Gastrocnemius medialis (tissue), 4 donors: ENCODE results near the gene KCNQ1. TPM values are rescaled to one million over a fixed set of nuclear protein-coding genes. Genes with fewer than 3 reads are reported as not detected.
A peak's percentile ranks its signal among the peaks of the same experiment; 100 is the strongest.

Source experiments
- ATAC-seq, 2 donors: fragments of 150-250 bp; one replicate each; pipeline ENCODE4 v1.9.1; 2016
- DNase-seq, 2 donors: peaks; one replicate each; pipeline ENCODE4 v3.0.0-alpha.2; 2019
- H3K27ac ChIP-seq, 4 donors: fragments of 200-600 bp; sonication (generic); 1 replicate in 1 of 4; 2 replicates in 3 of 4; pipeline ENCODE4 v1.5.1; 2016 to 2018; ENCODE audit warnings: mild to moderate bottlenecking in 2 of 4, moderate library complexity in 1 of 4
- H3K27me3 ChIP-seq, 3 donors: fragments of 200-600 bp; sonication (generic) in 2 of 3; 1 replicate in 1 of 3; 2 replicates in 2 of 3; pipeline versions ENCODE4 v1.5.1 to v1.6.0; 2016 to 2019; ENCODE audit warnings: mild to moderate bottlenecking in 1 of 3, moderate library complexity in 1 of 3
- H3K36me3 ChIP-seq, 2 donors: fragments of 200-600 bp; sonication (generic) in 1 of 2; one replicate each; pipeline ENCODE4 v1.5.1; 2017 to 2018
- H3K4me1 ChIP-seq, 2 donors: fragments of 200-600 bp; sonication (generic) in 1 of 2; one replicate each; pipeline ENCODE4 v1.5.1; 2016 to 2017; ENCODE audit warnings: mild to moderate bottlenecking in 2 of 2
- H3K4me3 ChIP-seq, 4 donors: fragments of 200-600 bp; sonication (generic) in 3 of 4; 1 replicate in 1 of 4; 2 replicates in 3 of 4; pipeline ENCODE4 v1.5.1; 2016 to 2019; ENCODE audit warnings: mild to moderate bottlenecking in 2 of 4
- H3K9me3 ChIP-seq, 3 donors: fragments of 200-600 bp; sonication (generic) in 2 of 3; 1 replicate in 1 of 3; 2 replicates in 2 of 3; pipeline ENCODE4 v1.5.1; 2016 to 2019
- CTCF ChIP-seq, 5 experiments: fragments of 450-650 bp in 3 of 5; fragments of 200-600 bp in 2 of 5; sonication (generic) in 2 of 5; IDR thresholded peaks in 4 of 5; conservative IDR thresholded peaks in 1 of 5; 1 replicate in 4 of 5; 2 replicates in 1 of 5; pipeline ENCODE4 v1.5.1; 2016 to 2019; ENCODE audit warnings: antibody characterized with exemption in 5 of 5, mild to moderate bottlenecking in 3 of 5, moderate library complexity in 3 of 5
- POLR2A ChIP-seq, 2 donors: fragments of 450-650 bp; IDR thresholded peaks; one replicate each; pipeline ENCODE4 v1.6.1; 2017; ENCODE audit warnings: antibody characterized with exemption in 2 of 2, mild to moderate bottlenecking in 2 of 2, moderate library complexity in 2 of 2
- in situ Hi-C, 4 donors: fragments of 200-750 bp; cut with MboI; loops; one replicate each; pipeline versions ENCODE4 v1.15.0 to v1.8.0; 2017; ENCODE audit warnings: low sequenced_read_pairs in 4 of 4
- intact Hi-C: fragments of 100-400 bp; cut with DNase I; formaldehyde crosslinking; loops from one replicate; pipeline ENCODE4 v1.15.1; 2023; ENCODE audit warnings: low total_unique reads
- total RNA-seq, 4 donors: library from RNA; depleted of rRNA; stranded (reverse); fragments of >200 nt; gene quantifications; one replicate each; pipeline versions ENCODE4 v1.1.0 to v1.2.3, GENCODE V29; 2016

KCNQ1 gene
- total RNA-seq, 4 donors from 2014 or later = 0.15 to 1.00 (median 0.67) TPM

GRCh38 chr11:2834503-2835273 is 389.9 kb downstream of the KCNQ1 start:
- TF ChIP-seq CTCF (IDR thresholded peaks at IDR 0.05 in 4 of 5, conservative IDR thresholded peaks at IDR 0.05 in 1 of 5) (no peak), POLR2A (IDR thresholded peaks at IDR 0.05) (no peak)
- intact Hi-C loops (no loop called here), in situ Hi-C loops (no loop called here)
- H3K4me3 ChIP-seq = no peak overlapping the region
- H3K27ac ChIP-seq = no peak overlapping the region
- DNase-seq (no peak), ATAC-seq (no peak)
- peaks cover 7 to 10% of the 10 kb centered on the region in 2 donors for H3K4me1 ChIP-seq
- H3K36me3 ChIP-seq = no peaks in the 10 kb centered on the region
- no peaks in the 10 kb centered on the region for H3K9me3 ChIP-seq
- no peaks in the 10 kb centered on the region for H3K27me3 ChIP-seq

GRCh38 chr11:2835296-2835695 is 390.5 kb downstream of the KCNQ1 start:
- Histone ChIP-seq H3K27ac (no peak overlapping the region), H3K4me1 (peaks cover 7 to 10% of the 10 kb centered on the region in 2 donors), H3K27me3 (no peaks in the 10 kb centered on the region), H3K9me3 (no peaks in the 10 kb centered on the region), H3K4me3 (no peak overlapping the region), H3K36me3 (no peaks in the 10 kb centered on the region)
- DNase-seq (no peak), ATAC-seq (no peak)
- TF ChIP-seq CTCF (IDR thresholded peaks at IDR 0.05 in 4 of 5, conservative IDR thresholded peaks at IDR 0.05 in 1 of 5) (no peak), POLR2A (IDR thresholded peaks at IDR 0.05) (no peak)
- in situ Hi-C loops = no loop called here
- intact Hi-C loops = no loop called here

- in situ Hi-C loops = no loop called here
- H3K36me3 ChIP-seq = no peaks in the 10 kb centered on the region
- H3K4me1 ChIP-seq = peaks cover 6 to 10% of the 10 kb centered on the region in 2 donors
- DNase-seq (no peak), ATAC-seq (no peak)
- H3K27me3 ChIP-seq = no peaks in the 10 kb centered on the region
- intact Hi-C loops = no loop called here
- H3K27ac ChIP-seq = no peak overlapping the region
- no peaks in the 10 kb centered on the region for H3K9me3 ChIP-seq
- H3K4me3 ChIP-seq = no peak overlapping the region
- TF ChIP-seq CTCF (IDR thresholded peaks at IDR 0.05 in 4 of 5, conservative IDR thresholded peaks at IDR 0.05 in 1 of 5) (no peak), POLR2A (IDR thresholded peaks at IDR 0.05) (no peak)
Measured at GRCh38 chr11:2835751-2836150, 390.9 kb downstream of the KCNQ1 start.

- ATAC-seq = no peak
- Histone ChIP-seq H3K36me3 (no peaks in the 10 kb centered on the region), H3K4me1 (peaks cover 3 to 10% of the 10 kb centered on the region in 2 donors), H3K4me3 (no peak overlapping the region), H3K27ac (peak overlapping the region in 3 of 4 donors; percentile 38 to 60 (median 51)), H3K27me3 (no peaks in the 10 kb centered on the region), H3K9me3 (no peaks in the 10 kb centered on the region)
- no peak for DNase-seq
- intact Hi-C loops (no loop called here), in situ Hi-C loops (no loop called here)
- TF ChIP-seq POLR2A (IDR thresholded peaks at IDR 0.05) (no peak), CTCF (IDR thresholded peaks at IDR 0.05 in 4 of 5, conservative IDR thresholded peaks at IDR 0.05 in 1 of 5) (no peak)
Measured at GRCh38 chr11:2836315-2837095, 391.7 kb downstream of the KCNQ1 start.
